ENCODE measurements around the gene MINDY3.

GRCh38 chr10:15856328-15857015 is 3.8 kb downstream of the MINDY3 start:
- TF ChIP-seq ZNF140 (tag by site-specific recombination; IDR thresholded peaks at IDR 0.05): no peak
- TF ChIP-seq CTCF (tag by site-specific recombination; IDR thresholded peaks at IDR 0.05): no peak
- TF ChIP-seq ZBTB49 (tag by site-specific recombination; IDR thresholded peaks at IDR 0.05; ENCODE audit: low read depth): no peak
- peak; percentile 51; the same call in 1 of the 2 replicates for TF ChIP-seq ZNF18 (tag by site-specific recombination; IDR thresholded peaks at IDR 0.05)
- no peak for TF ChIP-seq ZNF202 (tag by site-specific recombination; IDR thresholded peaks at IDR 0.05; ENCODE audit: borderline replicate concordance)
- no peak for TF ChIP-seq ZNF549 (tag by site-specific recombination; IDR thresholded peaks at IDR 0.05)
- no peak for TF ChIP-seq ZBTB7A (tag by site-specific recombination; IDR thresholded peaks at IDR 0.05; ENCODE audit: low read depth)
- no peak for TF ChIP-seq ZSCAN5A (tag by site-specific recombination; IDR thresholded peaks at IDR 0.05)
- TF ChIP-seq ZNF155 (tag by site-specific recombination; IDR thresholded peaks at IDR 0.05): no peak
- peak; percentile 94 for TF ChIP-seq KLF10 (tag by site-specific recombination; IDR thresholded peaks at IDR 0.05)
- TF ChIP-seq ZNF2 (tag by site-specific recombination; IDR thresholded peaks at IDR 0.05): no peak
- TF ChIP-seq ZBTB20 (tag by site-specific recombination; IDR thresholded peaks at IDR 0.05): no peak
- peak; percentile 56 for TF ChIP-seq ZNF580 (tag by site-specific recombination; IDR thresholded peaks at IDR 0.05)
- peak; percentile 97 for TF ChIP-seq KLF7 (tag by site-specific recombination; IDR thresholded peaks at IDR 0.05; ENCODE audit: borderline replicate concordance)

Data from HEK293 (cell line).